Epidermal melanocyte (primary cell): ENCODE results near the gene PANX2.
"Not testable (repeated sequence)": the region's sequence is repeated elsewhere in the genome, so short reads cannot be mapped to it uniquely, and the experiment has no call there.

Source experiments
- DNase-seq: peaks from one replicate; pipeline ENCODE4 v3.0.0; 2011; ENCODE audit warnings: low spot score; ENCODE audit not compliant: insufficient read length

Gene PANX2

GRCh38 chr22:50147258-50148165 lies 23.0 kb upstream of the PANX2 start:
- DNase-seq, result not testable (repeated sequence)

- DNase-seq, result no peak
Observed at GRCh38 chr22:50148166-50148500, 22.4 kb upstream of the PANX2 start.

- peak; percentile 70 for DNase-seq
Observed at GRCh38 chr22:50148991-50149721, 21.4 kb upstream of the PANX2 start.

- no peak for DNase-seq
Observed at GRCh38 chr22:50150161-50151129, 20.1 kb upstream of the PANX2 start.

DNA sequence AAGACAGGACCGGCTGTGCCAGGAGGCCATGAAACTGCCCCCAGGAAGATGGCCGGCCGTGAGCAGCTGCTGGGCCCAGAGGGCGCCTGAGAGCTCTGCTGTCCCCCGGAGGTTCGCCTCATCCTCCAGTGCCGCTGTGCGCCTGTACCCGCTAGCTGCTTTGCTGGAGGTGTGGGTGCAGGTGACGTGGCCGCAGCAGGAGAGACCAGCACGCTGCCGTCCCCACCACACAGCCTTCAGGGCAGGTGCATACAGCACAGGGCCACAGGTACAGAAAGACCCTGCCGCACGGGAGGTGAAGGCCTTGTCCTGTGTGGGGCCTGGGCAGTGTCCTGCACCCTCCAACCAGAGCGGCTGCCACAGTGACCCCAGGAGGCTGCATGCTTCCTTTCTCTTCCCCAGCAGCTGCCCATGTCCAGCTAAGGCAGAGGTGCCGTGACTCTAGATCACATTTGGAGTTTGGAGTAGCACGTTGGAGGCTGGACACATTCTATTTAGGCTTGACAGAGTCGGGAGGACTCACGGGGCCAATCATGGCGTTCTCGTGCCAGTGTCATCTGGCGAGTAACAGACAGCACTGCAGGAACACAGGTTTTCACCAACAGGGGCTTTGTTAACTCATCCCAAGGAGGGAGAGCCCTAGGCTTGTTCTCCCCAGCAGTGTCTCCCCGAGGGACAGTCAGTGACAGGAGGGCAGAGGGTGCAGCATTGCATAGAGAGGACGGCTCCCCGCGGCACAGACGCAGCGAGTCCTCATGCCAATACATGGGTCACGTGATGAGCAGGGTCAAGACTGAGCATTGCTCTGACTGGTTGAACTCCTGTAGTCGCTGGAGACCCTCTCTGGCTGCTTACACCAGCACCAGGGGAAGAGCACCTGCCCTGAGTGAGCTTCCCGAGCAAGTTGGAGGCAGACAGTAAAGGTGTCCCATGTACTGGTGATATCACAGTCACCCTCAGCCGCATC lies 18.7 kb upstream of the PANX2 start:
- no peak for DNase-seq

DNA sequence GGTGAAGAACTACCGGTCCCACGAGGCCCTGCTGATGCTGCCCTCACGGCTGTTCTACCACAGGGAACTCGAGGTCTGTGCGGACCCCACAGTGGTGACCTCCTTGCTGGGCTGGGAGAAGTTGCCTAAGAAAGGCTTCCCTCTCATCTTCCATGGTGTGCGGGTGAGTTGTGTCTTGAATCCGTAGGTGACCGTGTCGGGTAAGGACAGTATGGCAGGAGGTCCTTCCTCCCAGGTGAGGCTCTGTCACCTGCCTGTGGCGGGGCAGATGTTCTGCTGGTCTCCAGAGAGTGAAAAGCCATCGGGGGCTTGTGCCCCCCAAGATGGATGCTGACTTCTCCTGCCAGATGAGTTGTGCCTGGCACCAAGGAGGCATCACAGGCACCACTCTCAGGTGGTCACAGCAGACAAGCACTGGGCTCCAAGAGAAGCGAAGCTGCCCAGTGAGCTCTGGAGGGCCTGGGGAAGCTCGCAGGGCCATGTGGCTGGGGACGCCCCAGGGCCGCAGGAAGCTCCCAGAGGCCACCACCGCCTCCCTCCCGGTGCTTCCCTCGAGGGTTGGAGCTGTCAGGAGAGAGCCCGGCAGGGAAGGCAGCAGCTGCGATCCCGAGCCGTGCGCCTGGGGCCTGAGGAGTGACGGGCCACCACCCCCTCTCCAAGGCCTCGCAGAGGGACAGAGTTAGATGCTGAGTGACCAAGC lies 17.3 kb upstream of the PANX2 start:
- DNase-seq, result no peak

DNA sequence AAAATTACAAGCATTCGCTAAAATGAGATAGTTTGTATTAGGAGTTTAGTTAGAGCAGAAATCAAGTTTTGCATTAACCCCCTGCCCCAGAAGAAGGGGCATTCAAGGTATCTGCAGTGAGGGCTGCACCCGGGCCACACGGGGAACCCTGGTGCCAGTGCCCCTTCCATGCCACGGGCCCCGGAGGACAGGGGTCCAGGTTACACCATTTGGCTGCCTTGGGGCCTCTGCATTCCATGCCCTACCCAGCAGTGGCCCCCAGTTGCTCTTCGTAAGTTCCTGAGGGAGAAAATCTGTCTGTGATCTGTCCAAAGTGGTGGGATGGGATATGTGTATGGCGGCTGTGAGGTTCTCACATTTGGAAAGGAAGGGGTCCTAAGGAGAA lies 16.8 kb upstream of the PANX2 start:
- DNase-seq, result no peak

- DNase-seq, result no peak
Observed at GRCh38 chr22:50157709-50158375, 12.7 kb upstream of the PANX2 start.

DNA sequence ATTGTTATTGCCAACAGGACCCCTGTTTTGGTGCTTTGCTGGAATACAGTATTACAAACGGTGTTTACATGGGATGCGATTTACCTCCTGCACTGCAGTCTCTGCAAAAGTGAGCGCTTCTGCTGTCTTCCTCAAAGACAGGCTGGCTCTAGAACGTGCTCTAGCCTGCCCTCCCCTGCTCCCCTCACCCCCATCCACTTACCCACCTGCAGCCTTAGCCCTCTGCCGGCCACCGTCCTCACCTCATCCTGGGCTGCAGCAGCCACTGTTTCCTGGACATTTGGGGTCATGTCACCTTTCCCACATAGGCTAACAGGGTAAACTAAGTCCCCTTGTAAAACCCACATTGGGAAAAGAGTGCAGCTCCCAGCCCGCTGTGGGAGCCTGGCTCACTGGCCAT lies 9.6 kb upstream of the PANX2 start:
- DNase-seq, result no peak

- DNase-seq, result no peak
Observed at GRCh38 chr22:50161508-50162390, 8.8 kb upstream of the PANX2 start.

- no peak for DNase-seq
Observed at GRCh38 chr22:50162391-50162956, 8.1 kb upstream of the PANX2 start.

- no peak for DNase-seq
Observed at GRCh38 chr22:50165436-50166123, 5.0 kb upstream of the PANX2 start.

- no peak for DNase-seq
Observed at GRCh38 chr22:50167689-50168489, 2.6 kb upstream of the PANX2 start.

- DNase-seq, result not testable (repeated sequence)
Observed at GRCh38 chr22:50168490-50169180, 1.9 kb upstream of the PANX2 start.

DNA sequence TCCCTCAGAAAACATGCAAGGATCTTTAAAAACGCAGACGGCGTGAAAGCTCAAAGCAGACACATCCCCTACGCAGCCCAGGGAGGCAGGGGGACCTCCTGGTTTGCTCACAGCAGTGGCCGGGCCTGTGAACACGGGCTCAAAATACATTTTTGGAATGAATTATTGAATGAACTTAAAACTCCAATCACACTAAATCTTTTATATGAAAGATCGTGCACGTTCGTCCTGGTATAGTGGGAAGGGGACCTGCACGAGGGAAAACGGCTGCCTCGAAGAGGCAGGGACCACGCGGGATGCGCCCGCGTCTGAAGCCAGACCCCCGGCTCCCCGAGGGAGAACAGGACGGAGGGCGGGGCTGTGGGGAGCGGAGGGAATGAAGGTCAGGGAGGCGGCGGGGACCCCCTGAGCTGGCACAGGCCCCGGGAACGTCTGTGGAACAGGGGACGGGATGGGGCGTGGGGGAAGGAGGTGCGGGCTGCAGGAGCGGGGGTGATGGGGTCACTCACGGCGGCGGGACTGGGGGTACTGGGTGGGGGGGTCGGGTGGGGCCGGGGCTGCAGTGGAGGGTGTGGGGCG lies 1.3 kb upstream of the PANX2 start:
- DNase-seq, result no peak
